AG09309 (cell line): Measurements from ENCODE around the gene MAD1L1.

Source experiments
- DNase-seq: peaks from one replicate; pipeline ENCODE4 v3.0.0-alpha.2; 2010; ENCODE audit warnings: low read depth
- H3K4me3 ChIP-seq: 2 replicates; pipeline ENCODE4 v1.5.1; 2011; ENCODE audit warnings: mild to moderate bottlenecking, low read depth, low read length, moderate library complexity; ENCODE audit not compliant: control insufficient read depth
- CTCF ChIP-seq: IDR thresholded peaks from 2 replicates; pipeline ENCODE4 v1.5.1; 2011; ENCODE audit warnings: mild to moderate bottlenecking, low read depth, low read length, inconsistent platforms; ENCODE audit not compliant: insufficient read depth, control insufficient read depth; ENCODE audit errors: missing control alignments

MAD1L1 gene

DNA sequence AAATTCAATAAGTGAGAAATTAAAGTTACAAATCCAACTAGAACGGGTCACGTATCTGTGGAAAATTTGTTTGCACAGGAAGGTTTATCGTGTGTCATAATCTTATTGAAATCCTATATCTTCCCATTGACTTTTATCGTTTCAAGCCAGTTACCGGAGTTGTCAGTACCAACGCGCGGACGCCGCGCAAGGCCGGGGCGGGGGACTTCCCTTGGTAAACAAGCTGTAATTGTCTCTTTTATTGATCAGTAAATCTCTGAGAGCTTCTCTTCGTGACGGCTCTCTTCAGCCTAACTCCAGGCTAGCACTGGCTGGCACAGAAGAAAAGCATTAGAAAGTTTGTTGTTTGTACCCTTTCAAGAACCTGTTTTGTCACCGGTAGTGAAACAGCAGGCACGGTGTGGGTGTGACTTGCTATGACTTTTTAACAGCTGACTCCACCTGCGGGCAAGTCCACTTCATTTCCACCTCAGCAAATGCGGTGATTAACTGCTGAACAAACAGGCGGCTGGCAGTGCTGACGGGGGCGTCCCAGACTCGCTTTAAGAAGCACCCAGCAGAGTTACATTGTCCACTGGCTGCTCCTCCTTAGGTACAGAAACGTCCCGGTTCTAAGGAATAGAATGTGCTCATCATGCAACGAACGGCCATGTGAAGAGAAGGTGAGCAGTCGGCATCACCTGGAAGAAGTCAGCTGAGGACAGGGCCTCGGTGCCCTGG is 215.8 kb downstream of the MAD1L1 start:
- DNase-seq, result no peak
- no peak overlapping the region for H3K4me3 ChIP-seq
- TF ChIP-seq CTCF, result no peak

DNA sequence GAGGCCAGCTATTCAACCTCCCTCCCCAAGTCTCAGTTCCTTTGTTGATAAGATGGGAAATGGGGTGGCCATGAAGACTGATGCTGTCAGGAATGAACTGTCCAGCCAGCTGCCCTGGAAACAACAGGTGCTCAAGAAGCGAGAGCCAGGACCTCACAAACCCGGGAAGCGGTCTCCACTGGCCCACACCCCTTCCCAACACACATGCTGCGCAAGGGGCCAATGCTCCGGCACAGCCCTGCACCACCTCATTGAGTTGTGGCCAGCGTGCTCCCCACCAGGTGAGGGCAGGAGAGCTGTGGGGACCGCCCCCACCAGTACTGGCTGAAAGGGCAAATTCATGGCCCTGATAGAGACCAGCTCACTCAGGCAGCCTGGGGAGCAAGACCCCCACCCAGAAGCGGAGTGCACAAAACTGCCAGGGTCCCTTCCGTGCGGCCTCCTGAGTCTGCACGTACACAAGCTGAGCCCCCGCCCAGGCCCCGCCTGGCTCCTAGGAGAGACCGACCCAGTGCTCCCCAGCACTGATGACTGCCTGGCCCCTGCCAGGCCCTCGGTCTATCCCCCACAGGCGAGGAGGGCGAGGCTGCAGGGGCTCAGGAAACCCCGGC is 216.6 kb downstream of the MAD1L1 start:
- H3K4me3 ChIP-seq, result no peak overlapping the region
- TF ChIP-seq CTCF, result no peak
- DNase-seq, result no peak

GRCh38 chr7:2015251-2015871 is 217.4 kb downstream of the MAD1L1 start:
- H3K4me3 ChIP-seq, result no peak overlapping the region
- DNase-seq, result no peak
- no peak for TF ChIP-seq CTCF

GRCh38 chr7:2014391-2015241 is 218.1 kb downstream of the MAD1L1 start:
- no peak overlapping the region for H3K4me3 ChIP-seq
- no peak for TF ChIP-seq CTCF
- DNase-seq, result no peak

GRCh38 chr7:2013381-2014311 is 219.1 kb downstream of the MAD1L1 start:
- H3K4me3 ChIP-seq, result no peak overlapping the region
- TF ChIP-seq CTCF, result no peak
- no peak for DNase-seq
